Loucy (cell line): ENCODE measurements around the gene PPIF.

ENCODE experiments used
- EZH2phosphoT487 ChIP-seq: fragments of 200-600 bp; IDR thresholded peaks from 2 replicates; pipeline ENCODE4 v1.6.1; 2018; ENCODE audit warnings: antibody characterized with exemption, mild to moderate bottlenecking, moderate library complexity, borderline replicate concordance
- TF ChIP-seq, protein P1 (sequence below): fragments of 200-600 bp; sonication (generic); conservative IDR thresholded peaks from 2 replicates; pipeline ENCODE4 v1.5.1; 2014; ENCODE audit warnings: mild to moderate bottlenecking, antibody characterized with exemption, low read length

DNA sequence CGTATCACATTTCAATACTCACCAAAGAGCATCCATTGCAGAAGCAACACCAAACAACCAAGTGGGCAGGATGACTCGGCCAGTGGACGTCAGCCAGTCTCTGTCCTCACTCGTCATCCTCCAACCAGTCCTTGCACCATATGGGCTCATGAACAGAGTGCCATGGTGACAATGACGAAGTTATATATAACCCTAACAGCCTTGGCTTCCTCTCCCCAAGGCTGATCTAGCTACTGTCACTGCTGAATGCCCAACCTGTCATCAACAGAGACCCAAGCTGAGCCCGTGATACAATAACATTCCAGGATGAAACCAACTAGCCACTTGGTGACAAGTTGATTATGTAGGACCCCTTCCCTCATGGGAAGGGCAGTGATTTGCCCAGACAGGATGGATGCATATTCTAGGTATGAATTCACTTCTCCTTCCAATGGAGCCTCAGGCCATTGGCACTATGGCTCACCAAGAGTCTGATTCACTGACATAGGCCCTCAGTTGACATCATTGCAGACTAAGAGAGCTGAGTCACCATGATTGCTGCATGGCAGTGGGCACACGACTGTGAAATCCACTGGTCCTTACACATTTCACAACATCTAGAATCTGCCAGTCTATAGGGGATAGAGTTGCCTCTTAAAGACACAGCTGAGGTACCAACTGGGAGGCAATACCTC, 26.3 kb upstream of the PPIF start:
- TF ChIP-seq, protein P1, sequence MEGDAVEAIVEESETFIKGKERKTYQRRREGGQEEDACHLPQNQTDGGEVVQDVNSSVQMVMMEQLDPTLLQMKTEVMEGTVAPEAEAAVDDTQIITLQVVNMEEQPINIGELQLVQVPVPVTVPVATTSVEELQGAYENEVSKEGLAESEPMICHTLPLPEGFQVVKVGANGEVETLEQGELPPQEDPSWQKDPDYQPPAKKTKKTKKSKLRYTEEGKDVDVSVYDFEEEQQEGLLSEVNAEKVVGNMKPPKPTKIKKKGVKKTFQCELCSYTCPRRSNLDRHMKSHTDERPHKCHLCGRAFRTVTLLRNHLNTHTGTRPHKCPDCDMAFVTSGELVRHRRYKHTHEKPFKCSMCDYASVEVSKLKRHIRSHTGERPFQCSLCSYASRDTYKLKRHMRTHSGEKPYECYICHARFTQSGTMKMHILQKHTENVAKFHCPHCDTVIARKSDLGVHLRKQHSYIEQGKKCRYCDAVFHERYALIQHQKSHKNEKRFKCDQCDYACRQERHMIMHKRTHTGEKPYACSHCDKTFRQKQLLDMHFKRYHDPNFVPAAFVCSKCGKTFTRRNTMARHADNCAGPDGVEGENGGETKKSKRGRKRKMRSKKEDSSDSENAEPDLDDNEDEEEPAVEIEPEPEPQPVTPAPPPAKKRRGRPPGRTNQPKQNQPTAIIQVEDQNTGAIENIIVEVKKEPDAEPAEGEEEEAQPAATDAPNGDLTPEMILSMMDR = no peak
- no peak for TF ChIP-seq EZH2phosphoT487
